Measurements from ENCODE around the gene RNF126.

RNF126 gene

DNA sequence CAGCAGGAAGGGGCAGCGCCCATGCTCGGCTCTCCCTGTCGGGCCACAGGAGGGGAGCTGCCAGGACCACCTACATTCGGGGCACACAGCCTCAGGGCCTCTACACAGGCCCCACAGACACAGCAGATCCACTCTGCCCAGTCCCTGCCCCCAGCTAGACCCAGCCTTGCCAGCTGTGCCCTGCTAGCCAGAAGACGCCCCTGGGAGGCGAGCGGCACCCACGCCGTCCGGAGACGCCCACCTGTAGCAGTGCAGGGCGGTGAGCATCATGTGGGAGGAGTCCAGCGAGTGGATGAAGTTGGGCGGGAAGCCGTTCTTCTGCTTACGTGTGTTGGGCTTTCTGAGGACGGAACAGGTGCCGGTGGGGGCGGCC, 44.8 kb downstream of the RNF126 start:
- Histone ChIP-seq H3K79me2 (ENCODE audit: insufficient read depth, low read length) (no peaks in the 10 kb centered on the region), H3K27ac (ENCODE audit: low read length) (no peak overlapping the region), H3K36me3 (ENCODE audit: insufficient read depth, low read length) (peaks cover 71% of the 10 kb centered on the region), H3K4me1 (ENCODE audit: insufficient read depth, low read length) (no peaks in the 10 kb centered on the region), H3K4me3 (ENCODE audit: low read depth in 1 of 2, low read length in 2 of 2) (no peak overlapping the region), H3K9ac (ENCODE audit: low read depth, low read length) (no peak overlapping the region), H3K9me3 (ENCODE audit: insufficient read depth, low read length, severe bottlenecking) (no peaks in the 10 kb centered on the region), H4K20me1 (ENCODE audit: insufficient read depth, low read length) (peaks cover 3% of the 10 kb centered on the region; the same call in 1 of the 2 replicates), H3K27me3 (ENCODE audit: insufficient read depth, low read length, poor library complexity) (no peaks in the 10 kb centered on the region), H2AFZ (ENCODE audit: low read depth, low read length) (no peak overlapping the region), H3K4me2 (ENCODE audit: insufficient read depth, low read length) (no peak overlapping the region)
- no peak for ATAC-seq (ENCODE audit: insufficient read depth, low read depth)
- DNase-seq, result no peak
- TF ChIP-seq, protein P1, sequence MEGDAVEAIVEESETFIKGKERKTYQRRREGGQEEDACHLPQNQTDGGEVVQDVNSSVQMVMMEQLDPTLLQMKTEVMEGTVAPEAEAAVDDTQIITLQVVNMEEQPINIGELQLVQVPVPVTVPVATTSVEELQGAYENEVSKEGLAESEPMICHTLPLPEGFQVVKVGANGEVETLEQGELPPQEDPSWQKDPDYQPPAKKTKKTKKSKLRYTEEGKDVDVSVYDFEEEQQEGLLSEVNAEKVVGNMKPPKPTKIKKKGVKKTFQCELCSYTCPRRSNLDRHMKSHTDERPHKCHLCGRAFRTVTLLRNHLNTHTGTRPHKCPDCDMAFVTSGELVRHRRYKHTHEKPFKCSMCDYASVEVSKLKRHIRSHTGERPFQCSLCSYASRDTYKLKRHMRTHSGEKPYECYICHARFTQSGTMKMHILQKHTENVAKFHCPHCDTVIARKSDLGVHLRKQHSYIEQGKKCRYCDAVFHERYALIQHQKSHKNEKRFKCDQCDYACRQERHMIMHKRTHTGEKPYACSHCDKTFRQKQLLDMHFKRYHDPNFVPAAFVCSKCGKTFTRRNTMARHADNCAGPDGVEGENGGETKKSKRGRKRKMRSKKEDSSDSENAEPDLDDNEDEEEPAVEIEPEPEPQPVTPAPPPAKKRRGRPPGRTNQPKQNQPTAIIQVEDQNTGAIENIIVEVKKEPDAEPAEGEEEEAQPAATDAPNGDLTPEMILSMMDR (IDR thresholded peaks at IDR 0.05; ENCODE audit: borderline replicate concordance, extremely low read depth, low read length, poor library complexity, severe bottlenecking), result no peak
- no peak for TF ChIP-seq EZH2 (IDR thresholded peaks at IDR 0.05; ENCODE audit: borderline replicate concordance, low read depth, low read length, severe bottlenecking)

DNA sequence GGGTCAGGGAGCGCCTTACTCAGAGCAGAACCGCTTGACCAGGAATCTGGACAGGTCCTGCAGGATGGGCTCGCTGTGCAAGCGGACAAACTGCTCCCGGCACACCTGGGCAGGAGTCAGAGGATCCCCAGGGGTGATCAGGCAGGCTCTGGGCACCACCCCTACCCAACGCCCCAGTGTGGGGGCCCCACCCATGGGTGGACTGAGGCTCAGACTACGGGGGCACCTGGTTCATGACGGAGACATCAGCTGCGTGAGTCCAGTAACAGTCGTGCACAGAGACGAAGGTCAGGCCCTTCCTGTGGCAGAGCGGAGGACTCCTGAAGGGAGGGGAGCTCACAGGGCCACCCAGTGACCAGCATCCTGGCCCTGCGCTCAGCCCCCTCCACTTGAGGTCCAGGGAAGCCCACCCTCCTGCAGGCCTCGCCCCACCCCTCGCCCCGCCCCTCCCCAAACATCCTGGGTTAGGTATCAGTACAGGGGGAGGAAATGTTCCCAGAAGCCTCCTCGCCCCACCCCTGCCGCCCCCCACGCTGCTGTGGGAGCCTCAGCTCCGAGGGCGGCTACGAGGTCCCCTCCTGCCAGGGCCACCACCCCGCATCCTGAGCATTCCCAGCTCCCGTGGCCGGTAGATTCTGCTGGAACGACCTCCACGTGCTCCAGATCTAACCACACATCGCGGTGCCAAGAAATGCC, 45.3 kb downstream of the RNF126 start:
- H4K20me1 ChIP-seq (ENCODE audit: insufficient read depth, low read length), result peaks cover 3% of the 10 kb centered on the region; the same call in 1 of the 2 replicates
- no peak overlapping the region for H3K4me3 ChIP-seq (ENCODE audit: low read depth in 1 of 2, low read length in 2 of 2)
- no peak overlapping the region for H3K9ac ChIP-seq (ENCODE audit: low read depth, low read length)
- DNase-seq (no peak), ATAC-seq (ENCODE audit: insufficient read depth, low read depth) (no peak)
- peaks cover 69% of the 10 kb centered on the region for H3K36me3 ChIP-seq (ENCODE audit: insufficient read depth, low read length)
- H3K9me3 ChIP-seq (ENCODE audit: insufficient read depth, low read length, severe bottlenecking), result no peaks in the 10 kb centered on the region
- H3K27me3 ChIP-seq (ENCODE audit: insufficient read depth, low read length, poor library complexity), result no peaks in the 10 kb centered on the region
- H3K4me1 ChIP-seq (ENCODE audit: insufficient read depth, low read length), result no peaks in the 10 kb centered on the region
- no peak overlapping the region for H3K4me2 ChIP-seq (ENCODE audit: insufficient read depth, low read length)
- H3K79me2 ChIP-seq (ENCODE audit: insufficient read depth, low read length), result no peaks in the 10 kb centered on the region
- no peak overlapping the region for H2AFZ ChIP-seq (ENCODE audit: low read depth, low read length)
- TF ChIP-seq, protein P1 (IDR thresholded peaks at IDR 0.05; ENCODE audit: borderline replicate concordance, extremely low read depth, low read length, poor library complexity, severe bottlenecking), result no peak
- no peak for TF ChIP-seq EZH2 (IDR thresholded peaks at IDR 0.05; ENCODE audit: borderline replicate concordance, low read depth, low read length, severe bottlenecking)
- no peak overlapping the region for H3K27ac ChIP-seq (ENCODE audit: low read length)

DNA sequence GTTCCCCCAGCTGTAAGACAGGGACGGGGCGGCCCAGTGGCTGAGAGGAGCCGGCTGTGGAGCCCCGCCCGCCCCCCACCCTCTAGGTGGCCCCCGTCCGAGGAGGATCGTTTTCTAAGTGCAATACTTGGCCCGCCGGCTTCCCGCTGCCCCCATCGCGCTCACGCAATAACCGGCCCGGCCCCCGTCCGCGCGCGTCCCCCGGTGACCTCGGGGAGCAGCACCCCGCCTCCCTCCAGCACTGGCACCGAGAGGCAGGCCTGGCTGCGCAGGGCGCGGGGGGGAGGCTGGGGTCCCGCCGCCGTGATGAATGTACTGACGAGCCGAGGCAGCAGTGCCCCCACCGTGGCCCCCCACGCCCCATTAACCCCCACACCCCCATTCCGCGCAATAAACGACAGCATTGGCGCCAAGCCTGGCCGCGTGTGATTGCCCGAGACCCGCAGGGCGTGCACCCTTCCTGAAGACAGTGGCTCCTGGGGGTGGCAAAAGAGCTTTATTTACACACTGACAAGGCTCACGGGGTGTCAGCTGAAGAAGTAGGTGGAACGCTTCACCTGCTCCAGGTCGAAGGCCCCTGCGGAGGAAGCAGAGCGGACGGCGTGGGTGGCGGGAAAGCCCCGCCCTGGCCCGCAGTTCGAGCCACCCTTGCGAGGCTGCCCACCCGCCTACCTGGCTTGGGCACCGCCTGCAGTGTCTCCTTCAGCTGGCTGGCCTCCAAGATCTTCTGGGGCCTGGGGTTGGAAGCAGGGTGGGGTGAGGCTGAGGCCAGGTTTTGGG, 46.1 kb downstream of the RNF126 start:
- H3K36me3 ChIP-seq (ENCODE audit: insufficient read depth, low read length), result peaks cover 62% of the 10 kb centered on the region
- no peak overlapping the region for H3K4me2 ChIP-seq (ENCODE audit: insufficient read depth, low read length)
- no peak overlapping the region for H3K9ac ChIP-seq (ENCODE audit: low read depth, low read length)
- H3K4me1 ChIP-seq (ENCODE audit: insufficient read depth, low read length), result peaks cover 4% of the 10 kb centered on the region
- H3K27ac ChIP-seq (ENCODE audit: low read length), result no peak overlapping the region
- TF ChIP-seq EZH2 (IDR thresholded peaks at IDR 0.05; ENCODE audit: borderline replicate concordance, low read depth, low read length, severe bottlenecking), result no peak
- TF ChIP-seq, protein P1 (IDR thresholded peaks at IDR 0.05; ENCODE audit: borderline replicate concordance, extremely low read depth, low read length, poor library complexity, severe bottlenecking), result no peak
- H3K9me3 ChIP-seq (ENCODE audit: insufficient read depth, low read length, severe bottlenecking), result no peaks in the 10 kb centered on the region
- ATAC-seq (ENCODE audit: insufficient read depth, low read depth) (no peak), DNase-seq (no peak)
- no peak overlapping the region for H2AFZ ChIP-seq (ENCODE audit: low read depth, low read length)
- H3K4me3 ChIP-seq (ENCODE audit: low read depth in 1 of 2, low read length in 2 of 2), result no peak overlapping the region
- H4K20me1 ChIP-seq (ENCODE audit: insufficient read depth, low read length), result peaks cover 3% of the 10 kb centered on the region; the same call in 1 of the 2 replicates
- H3K79me2 ChIP-seq (ENCODE audit: insufficient read depth, low read length), result no peaks in the 10 kb centered on the region
- H3K27me3 ChIP-seq (ENCODE audit: insufficient read depth, low read length, poor library complexity), result no peaks in the 10 kb centered on the region
